HTERT RPE-1 (cell line): ENCODE results near the gene ATP7B.

Experiments
- in situ Hi-C: fragments of 300-500 bp; cut with MboI; formaldehyde crosslinking; loops from 4 replicates; pipeline ENCODE4 v1.14.3; 2020; ENCODE audit warnings: low sequenced_read_pairs

The ATP7B gene

GRCh38 chr13:51978796-51979556 is 32.3 kb downstream of the ATP7B start:
- in situ Hi-C loops: no loop called here

- in situ Hi-C loops: no loop called here
Measured at GRCh38 chr13:51977625-51978024, 33.6 kb downstream of the ATP7B start.

GRCh38 chr13:51976890-51977289 is 34.4 kb downstream of the ATP7B start:
- in situ Hi-C loops: no loop called here

- in situ Hi-C loops: no loop called here
Measured at GRCh38 chr13:51976423-51976822, 34.8 kb downstream of the ATP7B start.

GRCh38 chr13:51974482-51974881 is 36.8 kb downstream of the ATP7B start:
- in situ Hi-C loops: no loop called here

GRCh38 chr13:51971520-51972426 is 39.5 kb downstream of the ATP7B start:
- in situ Hi-C loops: no loop called here

- in situ Hi-C loops: no loop called here
Measured at GRCh38 chr13:51970349-51970748, 40.9 kb downstream of the ATP7B start.

GRCh38 chr13:51967482-51968446 is 43.5 kb downstream of the ATP7B start:
- in situ Hi-C loops: no loop called here

- in situ Hi-C loops: no loop called here
Measured at GRCh38 chr13:51966186-51966585, 45.1 kb downstream of the ATP7B start.

GRCh38 chr13:51961493-51962403 is 49.5 kb downstream of the ATP7B start:
- in situ Hi-C loops: no loop called here

- in situ Hi-C loops: no loop called here
Measured at GRCh38 chr13:51960766-51961165, 50.5 kb downstream of the ATP7B start.

- in situ Hi-C loops: no loop called here
Measured at GRCh38 chr13:51959773-51960172, 51.5 kb downstream of the ATP7B start.

- in situ Hi-C loops: no loop called here
Measured at GRCh38 chr13:51958217-51958547, 53.1 kb downstream of the ATP7B start.

- in situ Hi-C loops: no loop called here
Measured at GRCh38 chr13:51957377-51958216, 53.7 kb downstream of the ATP7B start.

GRCh38 chr13:51956717-51957116 is 54.5 kb downstream of the ATP7B start:
- in situ Hi-C loops: no loop called here

- in situ Hi-C loops: no loop called here
Measured at GRCh38 chr13:51955816-51956603, 55.2 kb downstream of the ATP7B start.

GRCh38 chr13:51955281-51955771 is 55.9 kb downstream of the ATP7B start:
- in situ Hi-C loops: no loop called here
